Body of pancreas (tissue), 4 donors: ENCODE data around the gene CX3CR1.

Experiments
- POLR2A ChIP-seq, 3 donors: fragments of 450-650 bp; IDR thresholded peaks; one replicate each; pipeline ENCODE4 v1.6.1; 2016; ENCODE audit warnings: antibody characterized with exemption in 3 of 3, mild to moderate bottlenecking in 2 of 3
- TF ChIP-seq, protein P1 (sequence below), 7 experiments: fragments of 450-650 bp in 4 of 7; fragments of 200-600 bp in 3 of 7; sonication (generic) in 3 of 7; IDR thresholded peaks; one replicate each; pipeline ENCODE4 v1.5.1; 2016 to 2019; ENCODE audit warnings: antibody characterized with exemption in 7 of 7

DNA sequence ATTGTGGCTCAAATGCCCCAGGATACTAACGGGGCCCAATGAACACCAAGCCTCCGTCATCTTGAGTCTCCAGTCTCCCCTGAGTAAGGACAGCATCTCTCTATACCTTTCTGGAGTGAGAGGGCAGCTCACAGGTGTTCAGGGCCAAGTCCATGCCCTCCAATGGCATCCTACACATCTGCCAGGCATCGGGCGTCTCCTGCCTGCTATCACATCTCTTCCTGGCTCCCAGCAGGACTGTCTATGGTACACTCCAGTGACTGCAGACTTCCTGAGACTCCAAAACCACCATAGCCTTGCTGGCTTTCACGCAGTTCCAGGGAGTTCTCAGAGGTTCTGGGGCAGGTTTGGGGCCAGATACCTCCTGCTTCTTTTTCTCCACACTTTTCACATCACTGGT lies 28.3 kb downstream of the CX3CR1 start:
- TF ChIP-seq, protein P1, sequence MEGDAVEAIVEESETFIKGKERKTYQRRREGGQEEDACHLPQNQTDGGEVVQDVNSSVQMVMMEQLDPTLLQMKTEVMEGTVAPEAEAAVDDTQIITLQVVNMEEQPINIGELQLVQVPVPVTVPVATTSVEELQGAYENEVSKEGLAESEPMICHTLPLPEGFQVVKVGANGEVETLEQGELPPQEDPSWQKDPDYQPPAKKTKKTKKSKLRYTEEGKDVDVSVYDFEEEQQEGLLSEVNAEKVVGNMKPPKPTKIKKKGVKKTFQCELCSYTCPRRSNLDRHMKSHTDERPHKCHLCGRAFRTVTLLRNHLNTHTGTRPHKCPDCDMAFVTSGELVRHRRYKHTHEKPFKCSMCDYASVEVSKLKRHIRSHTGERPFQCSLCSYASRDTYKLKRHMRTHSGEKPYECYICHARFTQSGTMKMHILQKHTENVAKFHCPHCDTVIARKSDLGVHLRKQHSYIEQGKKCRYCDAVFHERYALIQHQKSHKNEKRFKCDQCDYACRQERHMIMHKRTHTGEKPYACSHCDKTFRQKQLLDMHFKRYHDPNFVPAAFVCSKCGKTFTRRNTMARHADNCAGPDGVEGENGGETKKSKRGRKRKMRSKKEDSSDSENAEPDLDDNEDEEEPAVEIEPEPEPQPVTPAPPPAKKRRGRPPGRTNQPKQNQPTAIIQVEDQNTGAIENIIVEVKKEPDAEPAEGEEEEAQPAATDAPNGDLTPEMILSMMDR (IDR thresholded peaks at IDR 0.05), result no peak
- TF ChIP-seq POLR2A (IDR thresholded peaks at IDR 0.05), result no peak
